Heart right ventricle (tissue), 16 donors: ENCODE results near the gene ARF1. TPM values are rescaled to one million over a fixed set of nuclear protein-coding genes. Genes with fewer than 3 reads are reported as not detected.

Source experiments
- ATAC-seq, 8 donors: fragments of 200-7000 bp; cut with Tn5 transposase; one replicate each; pipeline ENCODE4 v1.9.1; 2020; ENCODE audit warnings: mild to moderate bottlenecking in 8 of 8, moderate library complexity in 8 of 8, moderate number of reproducible peaks in 1 of 8
- DNase-seq, 2 donors: peaks; one replicate each; pipeline ENCODE4 v3.0.0-alpha.2; 2020
- H3K27ac ChIP-seq, 10 donors: fragments of 200-600 bp; sonication (generic) in 2 of 10; one replicate each; pipeline versions ENCODE4 v1.5.0 to v1.8.0; 2020 to 2022; ENCODE audit warnings: mild to moderate bottlenecking in 3 of 10
- H3K27me3 ChIP-seq, 7 donors: fragments of 200-600 bp; one replicate each; pipeline ENCODE4 v1.8.0; 2021 to 2022; ENCODE audit warnings: mild to moderate bottlenecking in 2 of 7
- H3K36me3 ChIP-seq, 9 donors: fragments of 200-600 bp; sonication (generic) in 1 of 9; one replicate each; pipeline versions ENCODE4 v1.5.0 to v1.8.0; 2020 to 2022; ENCODE audit warnings: mild to moderate bottlenecking in 2 of 9
- H3K4me1 ChIP-seq, 9 donors: fragments of 200-600 bp; sonication (generic) in 1 of 9; one replicate each; pipeline versions ENCODE4 v1.5.0 to v1.8.0; 2020 to 2022; ENCODE audit warnings: mild to moderate bottlenecking in 4 of 9
- H3K4me3 ChIP-seq, 10 donors: fragments of 200-600 bp; sonication (generic) in 2 of 10; one replicate each; pipeline versions ENCODE4 v1.5.0 to v1.8.0; 2020 to 2022; ENCODE audit warnings: mild to moderate bottlenecking in 7 of 10, moderate library complexity in 2 of 10
- H3K9me3 ChIP-seq, 11 donors: fragments of 200-600 bp in 10 of 11; sonication (generic) in 2 of 11; one replicate each; pipeline versions ENCODE4 v1.5.0 to v1.8.0; 2013 to 2022; ENCODE audit warnings: mild to moderate bottlenecking in 2 of 11, control low read depth in 1 of 11, moderate library complexity in 1 of 11
- CTCF ChIP-seq, 9 donors: fragments of 200-600 bp; sonication (generic) in 2 of 9; IDR thresholded peaks; one replicate each; pipeline versions ENCODE4 v1.5.0 to v1.8.0; 2021 to 2022; ENCODE audit warnings: antibody characterized with exemption in 9 of 9, mild to moderate bottlenecking in 5 of 9, moderate library complexity in 1 of 9
- WGBS, 2 donors: extraction: QIAGEN DNeasy Blood & Tissue Kit; methylation state at CpG; one replicate each; pipeline ENCODE4 v1.1.7; 2013; ENCODE audit warnings: inconsistent platforms in 1 of 2; 5-methylcytosine and 5-hydroxymethylcytosine counted together
- intact Hi-C, 10 donors: fragments of 100-400 bp; cut with DNase I; formaldehyde crosslinking; loops; one replicate each; pipeline versions ENCODE4 v1.11.1 to v1.14.2; 2022
- polyA plus RNA-seq, 2 donors: library from polyadenylated mRNA; stranded (reverse); fragments of 200-250 nt; gene quantifications; one replicate each; pipeline ENCODE4 v1.2.3, GENCODE V29; 2013
- total RNA-seq, 10 donors: library from RNA; stranded (reverse); fragmentation: NEBNext Ultra II Directional in 3 of 10; extraction: Animal tissue kit (Norgen Biotek cat#: 25700) in 3 of 10; gene quantifications; one replicate each; pipeline versions ENCODE4 v1.2.1 to v1.2.4, GENCODE V29; 2021 to 2023
- donor health status: Arrhythmogenic right ventricular cardiomyopathy.
- donor health status: ischemic (EF 13 %, LVEDD 7.1; RV severe dilation, severe dysfunction).
- donor health status: healthy with polysubstance abuse.
- donor health status: DM: no; HTN: yes; CAD: no.
- donor health status: DM: no; HTN: no; CAD: no.
- donor health status: ischemic (EF 25% LVEDD 6.9; RV normal size, moderate dysfunction).
- donor health status: ischemic (EF 25% LVEDD 5.7; RV mildly dilated, moderate dysfunction).
- donor health status: healthy.
- donor health status: DM: yes; HTN: yes; CAD: no.
- donor health status: Ischemic cardiomyopathy.
- donor health status: ischemic (EF 35%, LVEDD 5.7; RV mildly dilated, moderate dysfunction).
- donor health status: nonischemic (EF 11% LVEDD 7.7; RV severe dilation, severe dysfunction).
- donor health status: DM: yes; HTN: yes; CAD: no.
- donor health status: PGD.
- donor health status: ischemic (EF 29% LVEDD 5.4; RV normal size, mild dysfunction).
- donor health status: nonischemic (EF 23%, LVEDD 6.1; RV moderate dilation, normal function).

The ARF1 gene
- total and polyA plus RNA-seq, 12 donors = 204 to 498 (median 338) TPM

- no peak for TF ChIP-seq CTCF (IDR thresholded peaks at IDR 0.05)
- H3K27ac ChIP-seq = no peak overlapping the region
- peaks cover 0 to 18% (median 10%) of the 10 kb centered on the region in 11 donors for H3K9me3 ChIP-seq
- no peak overlapping the region for H3K4me3 ChIP-seq
- peaks cover 27 to 71% (median 60%) of the 10 kb centered on the region in 9 donors for H3K4me1 ChIP-seq
- no peaks in the 10 kb centered on the region for H3K27me3 ChIP-seq
- ATAC-seq (no peak), DNase-seq (no peak)
- 94 to 96% methylated on average over 20 of the region's 20 CpGs for WGBS, 2 donors
- intact Hi-C loops = no loop called here
- H3K36me3 ChIP-seq = peaks cover 0 to 64% (median 10%) of the 10 kb centered on the region in 9 donors
Observed at GRCh38 chr1:228093050-228093906, 10.8 kb downstream of the ARF1 start.

DNA sequence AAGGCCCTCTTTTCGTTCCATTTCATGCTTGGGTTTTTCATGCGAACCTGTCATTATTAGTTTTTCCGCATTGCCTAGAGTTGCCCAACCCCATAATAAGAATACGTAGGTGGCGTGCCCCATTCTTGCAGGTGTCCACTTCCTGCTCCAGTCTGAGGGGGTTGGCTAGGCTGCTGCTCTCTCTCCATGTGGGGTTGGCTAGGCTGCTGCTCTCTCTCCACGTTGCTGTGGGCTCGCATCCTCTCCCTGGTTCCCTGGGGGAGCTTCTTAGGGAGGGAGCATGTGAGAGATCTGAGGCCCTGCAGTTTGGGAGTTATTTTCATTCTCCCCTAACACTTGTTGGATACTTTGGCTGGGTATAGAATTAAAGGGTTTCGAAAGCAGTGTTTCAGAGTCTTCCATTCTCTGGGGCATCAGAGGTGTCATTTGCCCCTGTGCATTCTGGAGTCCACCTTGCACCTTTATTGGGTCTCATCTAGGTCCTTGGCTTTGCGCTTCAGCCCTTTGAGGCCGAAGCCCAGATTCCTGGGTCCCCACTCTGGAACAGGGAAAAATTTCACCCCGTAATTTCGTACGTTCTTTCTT, 12.0 kb downstream of the ARF1 start:
- WGBS, 2 donors = 90 to 91% methylated on average over 13 of the region's 13 CpGs
- Histone ChIP-seq H3K27me3 (no peaks in the 10 kb centered on the region), H3K4me1 (peaks cover 15 to 59% (median 48%) of the 10 kb centered on the region in 9 donors), H3K4me3 (no peak overlapping the region), H3K36me3 (peaks cover under 1 to 67% (median 18%) of the 10 kb centered on the region in 9 donors), H3K27ac (no peak overlapping the region), H3K9me3 (peaks cover 0 to 18% (median 10%) of the 10 kb centered on the region in 11 donors)
- TF ChIP-seq CTCF (IDR thresholded peaks at IDR 0.05) = no peak
- no peak for ATAC-seq
- intact Hi-C loops = no loop called here
- no peak for DNase-seq

DNA sequence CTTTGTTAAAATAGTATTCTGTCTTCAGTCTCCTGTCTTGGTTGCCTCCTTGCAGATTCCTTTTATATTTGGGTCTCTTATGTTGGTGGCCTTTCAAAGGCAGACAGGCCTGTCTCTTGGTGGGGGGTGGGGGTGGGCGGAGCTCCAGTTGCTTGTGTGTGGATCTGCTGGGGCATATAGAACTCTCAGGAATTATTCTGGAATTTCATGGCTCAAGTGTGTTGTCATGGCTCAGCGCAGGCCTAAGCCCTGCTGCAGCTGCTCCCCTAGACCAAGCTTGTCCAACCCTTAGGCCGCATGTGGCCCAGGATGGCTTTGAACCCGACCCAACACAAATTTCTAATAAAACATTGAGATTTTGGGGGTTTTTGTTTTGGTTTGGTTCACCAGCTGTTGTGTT, 12.7 kb downstream of the ARF1 start:
- Histone ChIP-seq H3K36me3 (peaks cover 6 to 74% (median 23%) of the 10 kb centered on the region in 9 donors), H3K27ac (no peak overlapping the region), H3K27me3 (no peaks in the 10 kb centered on the region), H3K4me1 (peaks cover 8 to 53% (median 41%) of the 10 kb centered on the region in 9 donors), H3K4me3 (no peak overlapping the region), H3K9me3 (peaks cover 0 to 18% (median 10%) of the 10 kb centered on the region in 11 donors)
- ATAC-seq = no peak
- intact Hi-C loops = no loop called here
- DNase-seq = no peak
- no peak for TF ChIP-seq CTCF (IDR thresholded peaks at IDR 0.05)
- 95 to 97% methylated on average over 4 of the region's 4 CpGs for WGBS, 2 donors

DNA sequence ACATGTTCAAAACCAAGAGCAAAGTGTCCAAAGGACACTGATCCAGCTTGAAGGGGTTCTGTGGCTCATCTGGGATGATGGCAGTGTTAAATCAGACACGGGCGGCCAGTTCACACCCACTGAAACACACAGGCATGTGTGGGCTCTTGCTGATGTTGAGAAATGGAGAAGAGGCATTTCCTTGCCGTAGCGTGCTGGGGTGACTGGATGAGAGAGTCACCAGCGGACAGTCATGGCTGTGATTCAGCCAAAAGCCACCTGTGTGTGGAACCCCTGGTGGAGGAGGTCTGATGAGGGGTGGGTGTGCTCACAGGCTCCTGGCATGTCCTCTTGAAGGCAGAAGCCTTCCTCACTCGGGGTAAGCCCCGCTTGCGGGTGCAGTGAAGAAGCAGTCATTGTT, 13.4 kb downstream of the ARF1 start:
- peaks cover 0 to 18% (median 10%) of the 10 kb centered on the region in 11 donors for H3K9me3 ChIP-seq
- no peak for TF ChIP-seq CTCF (IDR thresholded peaks at IDR 0.05)
- H3K4me3 ChIP-seq = no peak overlapping the region
- DNase-seq = no peak
- intact Hi-C loops = no loop called here
- WGBS, 2 donors = 96 to 97% methylated on average over 8 of the region's 8 CpGs
- H3K4me1 ChIP-seq = peaks cover under 1 to 48% (median 36%) of the 10 kb centered on the region in 9 donors
- peaks cover 6 to 79% (median 31%) of the 10 kb centered on the region in 9 donors for H3K36me3 ChIP-seq
- no peaks in the 10 kb centered on the region for H3K27me3 ChIP-seq
- H3K27ac ChIP-seq = no peak overlapping the region
- no peak for ATAC-seq
